GM18517 (cell line): ENCODE results near the gene ISL2.

Experiments
- ATAC-seq: cut with Tn5 transposase; IDR thresholded peaks from one replicate; pipeline ENCODE4 v1.9.1; 2021; ENCODE audit warnings: mild to moderate bottlenecking, moderate library complexity; ENCODE audit not compliant: unreplicated experiment

The ISL2 gene

DNA sequence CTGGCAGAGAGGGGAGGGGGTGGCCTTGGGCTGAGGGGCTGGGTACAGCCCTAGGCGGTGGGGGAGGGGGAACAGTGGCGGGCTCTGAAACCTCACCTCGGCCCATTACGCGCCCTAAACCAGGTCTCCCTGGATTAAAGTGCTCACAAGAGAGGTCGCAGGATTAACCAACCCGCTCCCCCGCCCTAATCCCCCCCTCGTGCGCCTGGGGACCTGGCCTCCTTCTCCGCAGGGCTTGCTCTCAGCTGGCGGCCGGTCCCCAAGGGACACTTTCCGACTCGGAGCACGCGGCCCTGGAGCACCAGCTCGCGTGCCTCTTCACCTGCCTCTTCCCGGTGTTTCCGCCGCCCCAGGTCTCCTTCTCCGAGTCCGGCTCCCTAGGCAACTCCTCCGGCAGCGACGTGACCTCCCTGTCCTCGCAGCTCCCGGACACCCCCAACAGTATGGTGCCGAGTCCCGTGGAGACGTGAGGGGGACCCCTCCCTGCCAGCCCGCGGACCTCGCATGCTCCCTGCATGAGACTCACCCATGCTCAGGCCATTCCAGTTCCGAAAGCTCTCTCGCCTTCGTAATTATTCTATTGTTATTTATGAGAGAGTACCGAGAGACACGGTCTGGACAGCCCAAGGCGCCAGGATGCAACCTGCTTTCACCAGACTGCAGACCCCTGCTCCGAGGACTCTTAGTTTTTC, 4.9 kb downstream of the ISL2 start:
- ATAC-seq, result no peak

DNA sequence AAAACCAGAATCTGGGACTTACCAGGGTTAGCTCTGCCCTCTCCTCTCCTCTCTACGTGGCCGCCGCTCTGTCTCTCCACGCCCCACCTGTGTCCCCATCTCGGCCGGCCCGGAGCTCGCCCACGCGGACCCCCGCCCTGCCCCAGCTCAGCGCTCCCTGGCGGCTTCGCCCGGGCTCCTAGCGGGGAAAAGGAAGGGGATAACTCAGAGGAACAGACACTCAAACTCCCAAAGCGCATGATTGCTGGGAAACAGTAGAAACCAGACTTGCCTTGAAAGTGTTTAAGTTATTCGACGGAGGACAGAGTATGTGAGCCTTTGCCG, 5.4 kb downstream of the ISL2 start:
- no peak for ATAC-seq

DNA sequence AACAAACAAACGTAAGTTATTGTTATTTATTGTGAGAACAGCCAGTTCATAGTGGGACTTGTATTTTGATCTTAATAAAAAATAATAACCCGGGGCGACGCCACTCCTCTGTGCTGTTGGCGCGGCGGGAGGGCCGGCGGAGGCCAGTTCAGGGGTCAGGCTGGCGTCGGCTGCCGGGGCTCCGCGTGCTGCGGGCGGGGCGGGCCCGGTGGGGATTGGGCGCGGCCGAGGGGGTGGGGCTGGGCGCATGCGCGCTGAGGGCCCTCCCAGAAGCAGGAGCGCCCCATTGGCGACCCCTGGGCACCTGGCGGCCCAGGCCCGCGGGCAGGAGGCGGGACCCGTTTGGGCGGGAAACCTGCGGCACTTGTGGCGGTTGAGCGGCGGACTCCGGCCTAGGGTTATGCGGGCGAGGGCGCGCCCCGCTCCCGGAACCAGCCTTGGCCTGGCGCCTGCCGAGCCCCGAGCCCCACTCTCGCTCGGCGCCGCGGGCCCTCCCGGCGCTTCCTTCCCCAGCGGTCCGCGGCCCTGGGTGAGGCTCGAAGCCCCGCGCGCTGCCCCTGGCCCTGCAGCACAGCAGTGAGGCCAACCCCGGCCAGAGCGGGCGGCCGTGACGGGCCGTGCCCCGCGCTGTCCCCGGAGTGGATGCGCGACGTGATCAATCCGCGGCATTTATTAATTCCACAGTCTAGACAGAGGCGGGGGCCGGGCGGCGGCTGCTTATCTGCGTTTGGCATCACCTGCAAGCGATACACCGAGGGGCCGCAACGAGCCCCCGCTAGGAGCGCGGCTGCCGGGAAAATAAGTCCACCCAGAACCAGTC, 6.0 kb downstream of the ISL2 start:
- no peak for ATAC-seq

DNA sequence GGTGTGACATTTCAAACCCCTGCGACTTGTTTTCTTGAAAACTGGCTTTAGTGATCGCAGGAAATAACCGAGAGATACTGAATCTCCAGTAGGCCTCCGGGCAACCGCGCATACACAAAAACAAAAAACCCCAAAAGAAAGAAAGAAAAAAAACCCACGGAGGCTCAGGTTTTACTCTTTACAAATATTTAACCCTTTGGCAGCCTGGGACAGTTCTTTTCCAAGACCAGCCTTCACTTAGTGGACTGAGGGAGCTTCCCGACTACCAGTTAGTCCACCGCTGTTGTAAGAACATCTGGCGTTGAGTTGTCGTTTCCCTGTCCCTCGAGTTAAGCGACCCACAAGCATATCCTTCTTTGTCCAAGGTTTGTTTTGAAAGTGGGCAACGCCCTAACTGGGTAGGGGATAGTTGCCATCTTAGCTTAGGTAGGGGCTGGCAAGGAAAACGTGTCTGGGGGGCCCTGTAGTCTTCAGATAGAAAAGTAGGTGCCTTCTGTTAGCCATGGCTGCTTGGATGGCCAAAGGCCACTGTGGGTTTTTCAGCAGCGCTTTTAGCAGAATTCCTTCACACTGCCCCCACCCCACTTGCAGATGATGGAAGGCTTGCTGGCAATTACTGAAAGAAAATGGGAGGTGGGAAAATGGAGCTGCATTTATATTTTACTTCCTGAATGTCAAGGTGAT, 6.9 kb downstream of the ISL2 start:
- ATAC-seq, result no peak

DNA sequence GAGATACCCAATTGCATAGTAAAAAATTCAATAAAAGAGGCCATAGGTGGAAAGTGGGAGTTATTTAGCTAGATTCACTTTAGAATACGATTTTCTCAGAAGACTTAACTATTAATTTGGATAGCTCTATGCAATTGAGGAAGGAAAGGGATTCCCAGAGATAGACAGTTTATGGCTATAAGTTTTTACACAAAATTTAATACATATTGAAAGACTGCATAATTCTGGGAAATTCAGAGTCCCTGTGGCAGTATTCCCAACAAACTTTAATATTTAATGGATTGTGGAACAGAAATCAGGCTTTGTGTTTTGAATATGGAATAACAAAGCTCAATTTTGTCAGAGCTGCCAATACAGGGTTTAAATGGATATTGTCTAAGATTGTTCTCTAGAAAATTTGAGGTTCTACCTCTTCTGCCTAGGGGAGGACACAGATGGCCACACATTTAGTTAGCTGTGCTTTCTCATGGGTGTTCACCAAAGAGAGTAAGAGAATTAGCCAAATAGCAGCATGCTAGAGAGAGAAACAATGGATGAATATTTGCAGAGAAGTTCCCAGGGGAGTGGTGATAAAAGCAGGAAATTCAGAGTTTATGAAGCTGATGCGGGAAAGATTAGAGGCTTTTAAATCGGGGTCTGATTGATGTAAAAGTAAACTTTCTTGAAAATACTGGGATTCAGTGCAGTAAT, 8.5 kb downstream of the ISL2 start:
- ATAC-seq, result no peak

DNA sequence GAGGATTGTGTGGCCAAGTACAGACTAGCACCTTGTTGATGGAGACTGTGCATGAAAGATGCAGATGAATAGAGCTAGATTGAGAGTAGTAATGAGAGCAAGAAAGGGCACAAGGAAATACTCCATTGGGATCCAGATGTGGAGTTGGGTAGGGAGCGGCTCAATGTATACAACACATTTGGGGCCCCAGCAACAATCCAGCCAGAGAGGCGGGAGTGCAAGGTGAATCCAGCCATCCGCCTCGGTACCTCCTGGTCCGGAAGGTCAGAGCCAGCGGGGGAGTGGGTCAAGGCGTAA, 9.0 kb downstream of the ISL2 start:
- ATAC-seq, result no peak

DNA sequence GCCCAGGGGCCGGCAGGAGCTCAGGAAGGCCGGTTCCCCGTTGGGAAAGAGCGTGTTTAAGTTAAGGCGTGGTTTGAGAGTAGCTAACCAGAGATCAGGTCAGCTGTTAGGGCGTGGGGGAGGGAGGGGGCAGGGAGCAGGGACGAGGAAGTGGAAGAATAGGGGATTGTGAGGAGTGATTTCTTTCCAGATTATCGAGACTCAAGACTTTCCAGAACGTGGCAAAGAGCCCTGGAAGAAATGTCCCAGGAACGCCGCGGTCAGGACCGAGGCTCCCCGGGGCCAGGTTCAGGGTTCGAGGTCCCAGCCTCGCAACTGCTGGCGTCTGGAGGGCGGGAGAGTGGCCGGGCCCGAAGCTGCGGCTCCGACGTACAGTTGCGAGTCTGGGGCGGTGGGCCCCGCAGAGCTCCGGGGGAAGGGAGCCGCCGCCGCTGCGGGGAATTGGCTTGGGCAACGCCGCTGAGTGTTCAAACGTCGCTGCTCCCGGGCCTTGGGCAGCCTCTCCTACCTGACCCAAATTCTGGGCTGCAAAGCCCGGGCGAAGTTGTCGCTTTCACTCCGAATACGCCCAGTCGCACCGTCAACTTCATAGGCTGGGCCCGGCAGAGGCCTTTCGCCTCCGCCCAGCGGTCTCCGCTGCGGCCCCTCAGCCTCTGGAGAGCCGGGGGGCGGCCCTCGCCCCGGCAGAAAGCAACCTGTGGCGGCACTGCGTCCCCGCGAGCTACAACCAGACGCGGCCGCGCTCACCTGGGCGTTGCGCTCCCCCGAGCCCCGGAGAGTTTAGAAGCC, 9.5 kb downstream of the ISL2 start:
- ATAC-seq, result no peak

DNA sequence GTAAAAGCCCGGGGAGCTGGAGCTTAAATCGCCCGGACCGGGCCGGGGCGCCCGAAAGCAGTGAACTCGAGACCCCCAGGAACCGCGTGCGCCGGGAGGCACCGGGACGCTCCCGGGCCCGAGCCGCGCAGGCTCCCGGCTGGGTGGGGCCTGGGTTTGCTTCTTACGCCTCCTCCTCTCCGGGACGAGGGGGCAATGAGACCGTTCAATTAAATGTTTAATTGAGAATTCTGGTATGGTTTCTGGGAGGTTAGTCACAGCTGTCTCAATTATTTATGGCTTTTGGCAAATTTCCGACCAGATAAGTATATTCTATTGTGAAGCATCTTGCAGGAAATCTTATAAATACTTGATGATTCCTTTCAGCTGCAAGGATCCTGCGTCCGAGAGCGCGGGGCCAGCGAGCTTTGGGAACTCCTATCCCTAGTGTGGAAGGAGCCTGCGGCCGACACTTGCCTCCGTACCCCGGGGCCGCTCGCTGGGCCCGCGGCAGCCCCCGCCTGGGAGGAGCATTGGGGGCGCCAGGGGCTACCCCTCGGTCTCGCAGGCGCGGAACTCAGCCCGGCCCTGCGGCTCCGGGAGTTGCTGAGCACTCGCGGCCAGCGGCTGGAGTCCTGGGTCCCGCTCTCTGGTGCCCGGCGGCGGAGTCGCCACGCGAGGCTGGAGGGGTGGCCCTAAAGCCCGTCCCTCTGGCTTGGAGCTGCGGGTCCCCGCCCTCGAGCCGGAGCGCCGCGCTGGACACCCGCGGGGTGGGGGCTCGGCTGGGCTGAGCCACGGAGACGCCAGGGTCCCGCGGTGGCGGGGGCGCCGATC, 10.3 kb downstream of the ISL2 start:
- ATAC-seq, result no peak

DNA sequence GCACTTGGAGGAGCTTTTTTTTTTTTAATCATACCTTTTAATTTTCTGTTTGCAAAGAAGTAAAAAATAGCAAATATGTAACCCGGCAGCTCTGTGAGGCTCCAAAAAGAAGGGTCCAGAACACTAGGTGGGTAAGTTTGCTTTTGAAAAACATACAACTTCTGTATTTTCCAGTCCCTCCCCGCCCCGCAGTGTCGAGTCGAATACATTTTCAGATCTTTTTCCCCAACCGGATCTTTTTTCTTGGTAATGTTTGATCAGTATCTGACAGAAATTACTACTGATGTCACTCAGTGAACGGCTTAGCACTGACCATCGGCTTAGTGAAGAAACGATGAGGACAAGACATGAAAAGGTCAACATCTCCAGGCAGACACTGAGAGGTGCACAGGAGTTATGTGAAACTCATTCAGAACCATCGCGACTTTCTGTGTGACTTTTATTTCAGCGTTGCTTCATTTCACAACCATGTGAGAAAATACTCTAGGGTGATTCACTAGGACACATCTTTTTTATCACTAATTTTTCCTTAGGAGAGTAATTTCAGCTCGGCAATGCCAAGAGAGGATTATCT, 11.0 kb downstream of the ISL2 start:
- no peak for ATAC-seq

DNA sequence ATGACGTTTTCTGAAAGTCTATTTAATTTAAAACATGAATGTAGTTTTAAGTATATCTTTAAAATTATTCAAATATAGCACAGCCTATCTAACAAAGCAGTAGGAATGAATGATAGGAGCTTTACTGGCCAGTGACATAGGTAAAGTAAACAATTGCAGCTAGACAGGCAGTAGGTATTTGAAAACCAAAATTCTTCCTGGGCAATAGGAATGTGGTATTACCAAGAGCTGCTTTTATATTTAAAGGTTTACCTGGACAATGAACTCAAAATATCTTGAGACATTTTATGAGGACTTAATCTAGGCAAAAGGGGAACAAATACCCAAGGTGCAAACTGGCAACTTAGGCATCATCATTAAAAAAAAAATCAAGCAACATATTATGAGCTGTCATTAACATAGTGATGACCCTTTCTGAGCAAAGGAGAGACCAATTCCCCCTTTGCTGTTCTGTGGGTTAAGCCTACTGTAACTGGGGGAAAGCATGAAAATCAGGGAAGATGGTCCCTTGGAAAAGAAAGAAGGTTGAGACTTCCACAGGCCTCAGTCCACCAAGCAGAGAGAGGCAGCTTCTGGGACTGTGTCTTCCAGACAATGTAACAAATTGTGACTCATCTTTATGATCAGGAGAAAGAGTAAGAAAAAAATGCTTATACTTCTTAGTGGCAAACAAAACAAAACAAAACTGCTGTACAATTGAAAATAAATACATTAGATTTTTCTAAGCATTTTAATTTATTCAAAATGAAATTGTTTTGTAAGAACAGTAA, 12.9 kb downstream of the ISL2 start:
- no peak for ATAC-seq

DNA sequence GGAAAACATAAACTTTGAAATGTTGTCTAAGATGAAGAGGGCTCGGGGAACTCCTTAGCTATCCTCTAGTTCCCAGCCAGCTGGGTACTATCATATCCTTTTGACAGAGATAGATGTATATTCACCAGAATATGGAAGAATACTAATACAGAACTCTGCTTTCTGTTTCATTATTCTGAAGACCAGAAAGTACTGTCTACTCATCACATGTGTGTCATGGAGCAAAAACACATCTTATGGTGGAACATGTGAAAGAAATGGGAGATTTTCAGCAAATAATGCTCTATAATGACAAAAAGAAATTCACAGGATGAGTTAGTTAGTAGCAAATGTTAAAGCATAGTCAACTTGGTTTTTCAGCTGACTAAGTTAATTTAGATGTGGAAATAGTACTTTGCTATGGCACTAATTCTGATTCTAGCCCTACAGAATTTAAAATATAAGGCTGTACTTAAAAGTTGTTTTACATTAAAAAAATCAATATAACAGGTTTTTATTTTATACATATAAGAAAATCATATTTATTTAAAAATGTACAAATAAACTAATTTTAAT, 16.5 kb downstream of the ISL2 start:
- no peak for ATAC-seq

DNA sequence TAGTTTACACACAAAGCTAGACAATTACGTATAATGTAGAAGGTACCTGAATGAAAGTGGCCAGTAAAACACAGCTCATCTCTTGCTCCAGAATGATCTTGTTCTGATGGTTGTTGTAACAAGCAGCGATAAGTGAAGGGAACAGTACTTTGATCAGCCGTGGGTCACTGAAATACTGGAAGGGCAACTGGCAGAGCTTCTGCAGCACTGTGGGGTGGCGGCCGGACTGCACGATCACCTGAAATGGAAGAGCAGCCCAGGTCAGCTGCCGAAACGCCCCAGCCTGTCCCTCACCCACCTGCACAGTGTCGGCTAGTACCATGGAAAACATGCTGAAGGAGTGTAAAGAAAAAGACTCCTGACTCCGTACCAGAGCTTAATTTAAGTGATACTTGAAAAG, 17.3 kb downstream of the ISL2 start:
- ATAC-seq, result no peak

DNA sequence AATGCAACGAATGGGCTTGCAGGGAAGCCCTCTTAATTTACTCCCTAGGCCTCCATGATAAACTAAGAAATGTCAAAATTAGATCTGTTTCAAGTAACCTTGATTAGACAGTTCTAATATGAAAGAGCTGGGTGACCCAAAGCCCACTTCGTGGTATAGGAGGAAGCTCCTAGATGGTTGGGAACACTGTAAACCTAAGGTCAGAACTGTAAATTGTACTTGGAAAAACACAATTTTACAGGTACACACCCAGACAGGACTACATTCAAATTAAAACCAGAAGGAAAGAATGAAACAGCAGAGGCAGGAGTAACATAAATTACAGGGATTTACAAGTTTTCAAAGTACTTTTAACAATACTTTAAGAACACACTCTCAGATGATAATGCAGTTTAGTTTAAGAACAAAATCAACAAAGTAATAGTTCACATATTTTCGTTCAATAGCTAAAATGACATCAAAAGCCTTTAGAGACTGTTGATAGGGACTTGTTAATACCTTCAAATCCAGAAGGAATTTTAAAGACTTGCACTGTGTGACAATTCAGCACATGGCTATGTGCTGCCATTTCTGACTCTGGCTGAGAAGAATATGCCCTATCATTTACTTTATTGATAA, 18.4 kb downstream of the ISL2 start:
- no peak for ATAC-seq

DNA sequence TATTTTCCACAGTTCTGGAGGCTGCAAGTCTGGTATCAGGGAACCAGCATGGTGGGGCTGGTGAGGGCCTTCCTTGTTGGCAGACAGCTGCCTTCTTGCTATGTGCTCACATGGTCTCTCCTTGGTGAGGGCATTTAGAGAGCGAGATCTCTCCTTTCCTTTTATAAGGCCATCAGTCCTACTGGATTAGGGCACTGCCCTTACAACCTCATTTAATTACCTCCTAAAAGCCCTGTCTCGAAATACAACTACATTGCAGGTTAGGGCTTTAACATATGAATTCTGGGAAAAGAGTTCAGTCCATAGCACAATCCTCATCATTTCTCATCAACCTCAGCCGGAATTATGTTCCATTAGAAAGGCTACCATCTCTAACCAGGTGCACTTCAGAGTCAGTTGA, 21.9 kb downstream of the ISL2 start:
- no peak for ATAC-seq

DNA sequence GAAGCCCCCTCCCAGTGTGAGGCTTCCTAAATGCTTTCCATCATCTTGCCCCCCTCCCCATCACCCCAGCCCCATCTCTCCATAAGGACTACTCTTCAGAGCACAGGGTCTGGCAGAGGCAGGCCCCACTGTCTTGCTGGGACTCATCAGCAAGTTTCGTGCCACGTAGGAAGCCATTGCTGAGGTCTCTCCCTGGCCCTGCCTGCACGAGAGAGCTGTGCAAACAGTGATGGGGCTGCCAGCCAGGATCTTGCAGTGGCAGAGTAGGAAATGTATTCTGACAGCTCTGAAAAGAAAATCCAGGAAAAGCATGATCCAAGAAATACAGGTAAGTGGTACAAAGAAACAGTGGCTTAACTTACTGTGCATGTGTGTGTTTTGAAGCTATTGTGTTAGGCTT, 22.6 kb downstream of the ISL2 start:
- no peak for ATAC-seq

DNA sequence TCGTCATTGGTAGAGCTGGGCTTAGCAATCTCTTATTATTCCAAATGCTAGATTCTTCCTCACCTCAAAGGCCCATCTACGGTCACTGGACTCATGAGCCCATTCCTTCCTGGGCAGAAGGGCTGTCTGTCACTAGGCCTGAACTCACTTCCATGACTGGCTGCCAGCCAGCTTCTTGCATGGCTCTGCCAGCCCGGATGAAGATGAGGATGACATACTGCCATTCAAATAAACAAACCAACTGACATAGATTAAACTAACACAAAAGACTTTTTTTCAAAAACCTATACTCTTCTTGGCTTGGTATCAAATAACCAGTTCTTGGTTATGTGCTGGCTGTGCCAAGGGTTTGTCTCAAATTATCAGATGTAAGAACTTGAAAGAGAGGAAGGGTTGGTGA, 23.8 kb downstream of the ISL2 start:
- ATAC-seq, result no peak

DNA sequence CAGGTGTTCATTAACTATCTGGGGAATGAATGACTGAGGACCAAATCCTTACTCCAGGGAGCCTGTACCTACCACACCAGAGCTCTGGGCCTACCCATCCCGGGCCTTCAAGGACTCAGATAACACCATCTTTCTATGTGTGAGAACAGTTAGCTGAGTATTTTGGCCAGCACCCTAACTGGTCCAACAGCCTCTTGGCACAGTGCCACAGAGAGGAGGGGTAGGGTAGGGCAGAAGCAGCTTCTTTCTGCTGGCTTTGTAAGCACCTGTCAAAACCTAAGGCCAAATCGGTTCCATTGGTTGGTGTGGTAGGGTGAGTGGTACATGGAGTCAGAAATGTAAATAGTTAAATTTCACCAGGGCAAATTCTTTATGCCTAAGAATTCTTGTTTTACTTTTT, 26.7 kb downstream of the ISL2 start:
- no peak for ATAC-seq

DNA sequence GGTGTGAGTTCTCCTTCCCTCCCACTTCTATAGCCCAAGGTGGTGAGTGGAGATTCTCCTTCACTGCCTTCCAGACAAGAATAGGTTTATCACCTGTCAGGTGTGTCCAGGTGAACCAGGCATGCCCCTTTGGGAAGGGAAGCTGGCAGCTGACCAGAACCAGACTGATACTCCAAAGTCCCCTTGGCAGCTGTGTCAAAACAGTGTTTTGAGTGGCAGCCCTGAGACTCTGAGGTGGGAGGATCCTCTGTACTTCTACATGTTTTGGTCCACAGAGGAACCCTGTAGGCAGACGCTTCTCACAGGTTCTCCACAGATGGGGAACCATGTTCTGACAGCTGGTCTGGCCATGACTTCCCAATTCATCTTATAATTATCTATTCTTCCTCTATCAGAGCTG, 30.1 kb downstream of the ISL2 start:
- ATAC-seq, result no peak
